Measurements from ENCODE around the gene HBS1L.

HBS1L gene

DNA sequence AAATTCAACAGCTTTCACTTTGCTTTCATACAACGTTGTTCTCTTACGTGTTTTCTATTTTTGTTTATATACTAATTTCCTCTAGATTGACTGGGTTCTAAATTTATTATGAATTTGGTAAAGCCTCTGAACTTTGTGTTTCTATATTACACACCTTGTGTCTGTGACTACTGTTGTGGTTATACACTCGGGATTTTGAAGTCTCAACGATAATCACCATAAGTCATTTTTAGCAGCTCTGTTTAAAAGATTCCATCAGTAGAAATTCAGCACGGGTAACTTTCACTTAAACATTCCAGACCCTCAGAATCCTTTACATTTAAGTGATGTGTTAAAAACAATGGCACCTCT, 31.8 kb upstream of the HBS1L start:
- no peak for TF ChIP-seq EZH2phosphoT487 (conservative IDR thresholded peaks at IDR 0.05; ENCODE audit: low read length)
- TF ChIP-seq, protein P1, sequence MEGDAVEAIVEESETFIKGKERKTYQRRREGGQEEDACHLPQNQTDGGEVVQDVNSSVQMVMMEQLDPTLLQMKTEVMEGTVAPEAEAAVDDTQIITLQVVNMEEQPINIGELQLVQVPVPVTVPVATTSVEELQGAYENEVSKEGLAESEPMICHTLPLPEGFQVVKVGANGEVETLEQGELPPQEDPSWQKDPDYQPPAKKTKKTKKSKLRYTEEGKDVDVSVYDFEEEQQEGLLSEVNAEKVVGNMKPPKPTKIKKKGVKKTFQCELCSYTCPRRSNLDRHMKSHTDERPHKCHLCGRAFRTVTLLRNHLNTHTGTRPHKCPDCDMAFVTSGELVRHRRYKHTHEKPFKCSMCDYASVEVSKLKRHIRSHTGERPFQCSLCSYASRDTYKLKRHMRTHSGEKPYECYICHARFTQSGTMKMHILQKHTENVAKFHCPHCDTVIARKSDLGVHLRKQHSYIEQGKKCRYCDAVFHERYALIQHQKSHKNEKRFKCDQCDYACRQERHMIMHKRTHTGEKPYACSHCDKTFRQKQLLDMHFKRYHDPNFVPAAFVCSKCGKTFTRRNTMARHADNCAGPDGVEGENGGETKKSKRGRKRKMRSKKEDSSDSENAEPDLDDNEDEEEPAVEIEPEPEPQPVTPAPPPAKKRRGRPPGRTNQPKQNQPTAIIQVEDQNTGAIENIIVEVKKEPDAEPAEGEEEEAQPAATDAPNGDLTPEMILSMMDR (IDR thresholded peaks at IDR 0.05; ENCODE audit: insufficient read depth, low read length, poor library complexity, severe bottlenecking), result no peak
- Histone ChIP-seq H3F3A (ENCODE audit: insufficient read depth) (no peaks in the 10 kb centered on the region), H3K27me3 (ENCODE audit: low read length) (no peaks in the 10 kb centered on the region), H4K20me1 (ENCODE audit: low read depth, low read length) (no peaks in the 10 kb centered on the region), H2AFZ (ENCODE audit: low read depth, low read length, severe bottlenecking) (peak overlapping the region; percentile 46), H3K4me2 (ENCODE audit: low read depth, low read length, poor library complexity, severe bottlenecking) (peak overlapping the region; percentile 25), H3K4me3 (ENCODE audit: insufficient read depth, low read length, poor library complexity, severe bottlenecking) (no peak overlapping the region), H3K79me2 (ENCODE audit: insufficient read depth, low read length) (no peaks in the 10 kb centered on the region), H3K9me2 (replicated peaks; ENCODE audit: insufficient read depth, low read length) (no peaks in the 10 kb centered on the region), H3K9me3 (ENCODE audit: insufficient read depth, low read length) (peaks cover 10% of the 10 kb centered on the region; the same call in 1 of the 2 replicates), H3K36me3 (ENCODE audit: low read length) (peaks cover 3% of the 10 kb centered on the region; the same call in 1 of the 2 replicates), H3K9ac (ENCODE audit: low read length) (no peak overlapping the region), H3K27ac (ENCODE audit: low read depth, low read length) (no peak overlapping the region)

DNA sequence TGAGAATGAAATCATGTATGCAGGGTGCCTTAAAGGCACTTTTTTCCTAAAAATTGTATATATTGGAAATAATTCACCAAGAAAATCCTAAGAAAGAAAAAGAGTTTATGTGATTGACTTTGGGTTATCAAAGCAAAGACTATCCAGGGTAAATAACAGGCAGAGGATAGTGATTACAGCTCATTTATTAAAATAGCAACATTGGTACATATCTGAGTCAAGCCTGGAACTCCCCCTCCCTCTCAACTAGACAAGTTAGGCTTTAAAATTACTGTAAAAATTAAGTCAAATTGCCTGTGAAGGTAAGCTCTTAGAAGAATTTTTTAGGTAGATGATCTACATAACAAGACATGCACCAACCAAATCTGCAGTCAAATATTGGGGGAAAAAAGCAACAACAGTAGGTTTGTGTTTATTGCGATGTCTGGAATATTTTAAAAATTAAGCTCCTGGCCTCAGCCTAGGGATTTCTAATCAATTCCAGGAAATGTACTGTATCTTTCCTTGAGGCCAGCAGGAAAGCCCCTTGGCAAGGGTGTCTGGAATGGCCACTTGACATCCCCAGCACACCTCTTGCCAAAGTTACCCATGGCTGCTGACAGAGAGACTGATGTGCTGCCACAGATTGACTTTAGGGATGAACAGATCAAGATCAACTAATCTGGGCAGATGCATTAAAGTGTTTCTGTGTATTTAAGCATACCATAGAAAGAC, 31.2 kb upstream of the HBS1L start:
- H3K79me2 ChIP-seq (ENCODE audit: insufficient read depth, low read length), result no peaks in the 10 kb centered on the region
- H3K9me2 ChIP-seq (replicated peaks; ENCODE audit: insufficient read depth, low read length), result no peaks in the 10 kb centered on the region
- TF ChIP-seq, protein P1 (IDR thresholded peaks at IDR 0.05; ENCODE audit: insufficient read depth, low read length, poor library complexity, severe bottlenecking), result no peak
- TF ChIP-seq EZH2phosphoT487 (conservative IDR thresholded peaks at IDR 0.05; ENCODE audit: low read length), result no peak
- peak overlapping the region; percentile 46 for H2AFZ ChIP-seq (ENCODE audit: low read depth, low read length, severe bottlenecking)
- no peaks in the 10 kb centered on the region for H4K20me1 ChIP-seq (ENCODE audit: low read depth, low read length)
- H3F3A ChIP-seq (ENCODE audit: insufficient read depth), result no peaks in the 10 kb centered on the region
- H3K4me2 ChIP-seq (ENCODE audit: low read depth, low read length, poor library complexity, severe bottlenecking), result peak overlapping the region; percentile 25
- no peak overlapping the region for H3K4me3 ChIP-seq (ENCODE audit: insufficient read depth, low read length, poor library complexity, severe bottlenecking)
- H3K27me3 ChIP-seq (ENCODE audit: low read length), result no peaks in the 10 kb centered on the region
- peaks cover 3% of the 10 kb centered on the region; the same call in 1 of the 2 replicates for H3K36me3 ChIP-seq (ENCODE audit: low read length)
- H3K9me3 ChIP-seq (ENCODE audit: insufficient read depth, low read length), result peaks cover 10% of the 10 kb centered on the region; the same call in 1 of the 2 replicates
- H3K27ac ChIP-seq (ENCODE audit: low read depth, low read length), result no peak overlapping the region
- H3K9ac ChIP-seq (ENCODE audit: low read length), result no peak overlapping the region

DNA sequence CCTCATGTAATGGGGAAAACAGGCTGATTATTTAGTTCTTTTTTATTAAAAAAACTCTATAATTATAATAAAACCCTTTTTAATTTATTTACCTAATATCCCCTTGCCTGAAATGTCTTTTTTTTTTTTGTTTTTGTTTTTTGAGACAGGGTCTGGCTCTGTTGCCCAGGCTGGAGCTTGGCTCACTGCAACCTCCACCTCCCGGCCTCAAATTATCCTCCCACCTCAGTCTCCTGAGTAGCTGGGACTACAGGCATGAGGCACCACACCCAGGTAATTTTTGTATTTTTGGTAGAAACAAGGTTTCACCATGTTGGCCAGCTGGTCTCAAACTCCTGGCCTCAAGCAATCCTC, 30.3 kb upstream of the HBS1L start:
- H3K27me3 ChIP-seq (ENCODE audit: low read length), result no peaks in the 10 kb centered on the region
- no peak overlapping the region for H3K4me3 ChIP-seq (ENCODE audit: insufficient read depth, low read length, poor library complexity, severe bottlenecking)

More for the DNA sequence above, 30.3 kb upstream of the HBS1L start:
- Histone ChIP-seq H3K9me3 (ENCODE audit: insufficient read depth, low read length) (peaks cover 10% of the 10 kb centered on the region; the same call in 1 of the 2 replicates), H4K20me1 (ENCODE audit: low read depth, low read length) (no peaks in the 10 kb centered on the region), H3K27ac (ENCODE audit: low read depth, low read length) (no peak overlapping the region), H3K9ac (ENCODE audit: low read length) (no peak overlapping the region), H3K79me2 (ENCODE audit: insufficient read depth, low read length) (no peaks in the 10 kb centered on the region), H2AFZ (ENCODE audit: low read depth, low read length, severe bottlenecking) (no peak overlapping the region), H3K4me2 (ENCODE audit: low read depth, low read length, poor library complexity, severe bottlenecking) (no peak overlapping the region), H3K9me2 (replicated peaks; ENCODE audit: insufficient read depth, low read length) (no peaks in the 10 kb centered on the region), H3K36me3 (ENCODE audit: low read length) (peaks cover 3% of the 10 kb centered on the region; the same call in 1 of the 2 replicates), H3F3A (ENCODE audit: insufficient read depth) (no peaks in the 10 kb centered on the region)
- no peak for TF ChIP-seq EZH2phosphoT487 (conservative IDR thresholded peaks at IDR 0.05; ENCODE audit: low read length)
- TF ChIP-seq, protein P1 (IDR thresholded peaks at IDR 0.05; ENCODE audit: insufficient read depth, low read length, poor library complexity, severe bottlenecking), result no peak

Data from SU-DHL-6 (cell line).